PC-9 (cell line): Measurements from ENCODE around the gene REEP3.

Source experiments
- CTCF ChIP-seq: fragments of 200-600 bp; sonication (generic); conservative IDR thresholded peaks from 2 replicates; pipeline ENCODE4 v1.6.1; 2017; ENCODE audit warnings: mixed run types, antibody characterized with exemption, mild to moderate bottlenecking, moderate library complexity
- EZH2 ChIP-seq: fragments of 200-600 bp; sonication (generic); IDR thresholded peaks from 2 replicates; pipeline ENCODE4 v1.8.0; 2017; ENCODE audit warnings: antibody characterized with exemption, low read depth

DNA sequence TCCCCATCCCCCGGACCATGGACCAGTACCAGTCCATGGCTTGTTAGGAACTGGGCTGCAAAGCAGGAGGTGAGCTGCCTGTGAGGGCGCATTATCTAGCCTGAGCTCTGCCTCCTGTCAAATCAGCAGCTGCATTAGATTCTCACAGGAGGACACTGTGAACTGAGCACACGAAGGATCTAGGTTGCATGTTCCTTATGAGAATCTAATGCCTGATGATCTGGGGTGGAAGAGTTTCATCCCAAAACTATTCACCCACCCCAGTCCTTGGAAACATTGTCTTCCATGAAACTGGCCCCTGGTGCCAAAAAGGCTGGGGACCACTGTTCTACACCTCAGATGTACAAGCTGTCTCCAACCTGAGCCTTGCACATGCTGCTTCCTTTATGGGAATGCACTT, 31.4 kb upstream of the REEP3 start:
- TF ChIP-seq CTCF (no peak), EZH2 (no peak)
